ENCODE measurements around the gene STAT4. TPM values are rescaled to one million over a fixed set of nuclear protein-coding genes. Genes with fewer than 3 reads are reported as not detected.

The STAT4 gene, protein sequence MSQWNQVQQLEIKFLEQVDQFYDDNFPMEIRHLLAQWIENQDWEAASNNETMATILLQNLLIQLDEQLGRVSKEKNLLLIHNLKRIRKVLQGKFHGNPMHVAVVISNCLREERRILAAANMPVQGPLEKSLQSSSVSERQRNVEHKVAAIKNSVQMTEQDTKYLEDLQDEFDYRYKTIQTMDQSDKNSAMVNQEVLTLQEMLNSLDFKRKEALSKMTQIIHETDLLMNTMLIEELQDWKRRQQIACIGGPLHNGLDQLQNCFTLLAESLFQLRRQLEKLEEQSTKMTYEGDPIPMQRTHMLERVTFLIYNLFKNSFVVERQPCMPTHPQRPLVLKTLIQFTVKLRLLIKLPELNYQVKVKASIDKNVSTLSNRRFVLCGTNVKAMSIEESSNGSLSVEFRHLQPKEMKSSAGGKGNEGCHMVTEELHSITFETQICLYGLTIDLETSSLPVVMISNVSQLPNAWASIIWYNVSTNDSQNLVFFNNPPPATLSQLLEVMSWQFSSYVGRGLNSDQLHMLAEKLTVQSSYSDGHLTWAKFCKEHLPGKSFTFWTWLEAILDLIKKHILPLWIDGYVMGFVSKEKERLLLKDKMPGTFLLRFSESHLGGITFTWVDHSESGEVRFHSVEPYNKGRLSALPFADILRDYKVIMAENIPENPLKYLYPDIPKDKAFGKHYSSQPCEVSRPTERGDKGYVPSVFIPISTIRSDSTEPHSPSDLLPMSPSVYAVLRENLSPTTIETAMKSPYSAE
- 100 to 1,000 TPM; 166 to 167 TPM for total RNA-seq

GRCh38 chr2:191150600-191151330 is at the start of gene STAT4:
TSS of gene STAT4 (minus strand) at chr2:191150994. CDS start at chr2:191148203, 2,791 bp downstream.

GRCh38 chr2:191013932-191014652 is 136.7 kb downstream of the STAT4 start, which contains the start of gene STAT1:
TSS of gene STAT1 (minus strand) at chr2:191014171. CDS start at chr2:191010003, 4,168 bp downstream.

Other genes with a start within 250 kb of the STAT4 start
- 100 to 1,000 TPM; 719 to 729 TPM for gene STAT1, start 136.8 kb downstream of the STAT4 start, total RNA-seq
- gene MYO1B, start 94.4 kb upstream of the STAT4 start, total RNA-seq = 1 to 10 TPM; 2.2 to 3.0 TPM

Measured in activated naive CD4-positive, alpha-beta T cell treated with anti-CD3 and anti-CD28 coated beads, Interleukin-2, amount 10 ng/mL, durations not matched to agents 5 hours and 36 hours (primary cell).